NT2/D1 (cell line): ENCODE measurements around the gene NETO2.
"Not testable (repeated sequence)": the region's sequence is repeated elsewhere in the genome, so short reads cannot be mapped to it uniquely, and the experiment has no call there.

Experiments
- DNase-seq: peaks from one replicate; pipeline ENCODE4 v3.0.0-alpha.2; 2011; ENCODE audit warnings: low read depth, low spot score
- H3K27me3 ChIP-seq: 2 replicates; pipeline ENCODE4 v1.6.0; 2011; ENCODE audit warnings: mild to moderate bottlenecking; ENCODE audit not compliant: insufficient read length, insufficient read depth
- H3K36me3 ChIP-seq: 2 replicates; pipeline ENCODE4 v1.6.1; 2011; ENCODE audit warnings: mild to moderate bottlenecking, low read length, mixed read lengths; ENCODE audit not compliant: insufficient read depth, insufficient read length
- H3K4me1 ChIP-seq: 2 replicates; pipeline ENCODE4 v1.5.1; 2011; ENCODE audit not compliant: insufficient read depth, insufficient read length
- H3K4me3 ChIP-seq: 2 replicates; pipeline ENCODE4 v1.5.1; 2011; ENCODE audit warnings: low read depth; ENCODE audit not compliant: insufficient read length
- H3K9ac ChIP-seq: 2 replicates; pipeline ENCODE4 v1.6.0; 2011; ENCODE audit warnings: low read depth; ENCODE audit not compliant: insufficient read length
- H3K9me3 ChIP-seq: 2 replicates; pipeline ENCODE4 v1.5.1; 2011; ENCODE audit warnings: mild to moderate bottlenecking, low read length; ENCODE audit not compliant: insufficient read depth
- SUZ12 ChIP-seq: IDR thresholded peaks from 2 replicates; pipeline ENCODE4 v1.6.1; 2011; ENCODE audit not compliant: insufficient read length, insufficient read depth; ENCODE audit errors: extremely low read depth
- YY1 ChIP-seq: IDR thresholded peaks from 2 replicates; pipeline ENCODE4 v1.6.1; 2011; ENCODE audit not compliant: insufficient read length, insufficient read depth
- ZNF274 ChIP-seq: IDR thresholded peaks from 2 replicates; pipeline ENCODE4 v1.6.1; 2011; ENCODE audit warnings: mild to moderate bottlenecking, low read depth, low read length

The NETO2 gene

DNA sequence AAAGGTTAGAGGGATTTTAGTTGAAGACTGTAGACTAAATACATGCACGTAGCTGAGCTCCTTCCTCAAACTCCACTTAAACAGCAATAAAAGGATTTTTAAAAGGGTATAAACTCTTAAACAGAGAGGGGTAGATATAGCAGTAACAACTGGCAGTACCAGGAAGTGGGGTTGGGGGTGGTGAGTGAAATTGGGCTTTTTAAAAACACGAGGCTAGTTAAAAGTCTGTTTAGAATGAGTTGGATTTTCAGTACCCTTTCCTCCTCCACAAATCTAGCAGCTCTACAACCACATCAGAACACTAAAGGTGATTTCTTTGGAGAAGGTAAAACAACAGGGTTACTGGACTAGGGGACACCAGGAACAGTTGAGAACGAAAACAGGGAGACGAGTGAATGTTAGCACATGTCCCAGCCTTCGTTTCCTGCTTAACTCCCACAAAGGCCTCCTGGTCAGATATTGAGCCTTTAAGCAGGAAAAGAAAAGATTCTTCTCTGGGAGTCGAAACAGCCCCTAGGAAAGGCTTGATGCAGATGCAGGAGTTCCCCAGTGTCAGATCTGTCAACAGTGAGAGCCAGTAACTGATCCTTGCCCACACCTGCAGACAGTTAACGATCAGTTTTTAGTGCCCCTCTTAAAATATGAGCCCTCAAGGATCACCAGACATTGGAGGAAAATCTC lies 13.8 kb downstream of the NETO2 start:
- TF ChIP-seq SUZ12 = no peak
- TF ChIP-seq YY1 = no peak
- no peak for TF ChIP-seq ZNF274
- Histone ChIP-seq H3K4me1 (no peaks in the 10 kb centered on the region), H3K9ac (no peak overlapping the region)

DNA sequence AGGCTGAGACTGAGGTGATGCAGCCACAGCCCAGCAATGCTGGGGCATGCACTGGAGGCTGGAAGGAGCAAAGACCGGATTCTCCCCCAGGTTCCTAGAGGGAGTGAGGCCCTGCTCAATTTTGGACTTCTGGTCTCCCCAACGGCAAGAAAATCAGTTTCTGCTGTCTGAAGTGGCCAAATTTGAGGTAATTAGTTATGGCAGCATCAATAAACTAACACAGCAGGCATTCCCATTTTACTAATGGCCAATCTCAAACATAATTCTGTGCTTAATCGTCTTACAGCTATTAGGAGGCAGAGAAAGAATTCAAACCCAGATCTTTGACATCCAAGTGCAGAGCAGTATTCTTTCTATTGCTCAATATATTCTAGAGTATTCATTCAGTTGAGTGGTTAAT lies 16.2 kb downstream of the NETO2 start:
- no peak overlapping the region for H3K4me3 ChIP-seq
- H3K27me3 ChIP-seq = no peaks in the 10 kb centered on the region
- TF ChIP-seq YY1 (no peak), ZNF274 (no peak), SUZ12 (no peak)
- no peak overlapping the region for H3K9ac ChIP-seq
- H3K9me3 ChIP-seq = no peaks in the 10 kb centered on the region
- DNase-seq = no peak
- H3K4me1 ChIP-seq = no peaks in the 10 kb centered on the region
- H3K36me3 ChIP-seq = peaks cover 24% of the 10 kb centered on the region

More for the DNA sequence above, 13.8 kb downstream of the NETO2 start:
- no peak for DNase-seq
- H3K27me3 ChIP-seq = no peaks in the 10 kb centered on the region
- H3K9me3 ChIP-seq = no peaks in the 10 kb centered on the region
- H3K4me3 ChIP-seq = no peak overlapping the region
- peaks cover 25% of the 10 kb centered on the region for H3K36me3 ChIP-seq

DNA sequence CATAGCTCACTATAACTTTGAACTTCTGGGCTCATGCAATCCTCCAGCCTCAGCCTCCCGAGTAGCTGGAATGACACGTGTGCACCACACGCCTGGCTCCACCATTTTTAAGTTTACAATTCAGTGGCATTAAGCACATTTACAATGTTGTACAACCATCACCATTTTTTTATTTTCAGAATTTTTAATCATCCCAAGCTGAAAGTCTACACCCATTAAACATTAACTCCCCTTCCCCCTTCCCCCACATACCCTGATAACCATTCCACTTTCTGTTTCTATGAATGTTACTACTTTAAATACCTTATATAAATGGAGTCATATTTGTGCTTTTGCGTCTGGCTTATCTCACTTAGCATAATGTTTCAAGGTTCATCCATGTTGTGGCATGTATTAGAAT lies 18.0 kb downstream of the NETO2 start:
- H3K36me3 ChIP-seq = peaks cover 42% of the 10 kb centered on the region
- no peak overlapping the region for H3K9ac ChIP-seq
- no peak overlapping the region for H3K4me3 ChIP-seq
- H3K4me1 ChIP-seq = no peaks in the 10 kb centered on the region
- TF ChIP-seq ZNF274 (no peak), YY1 (no peak), SUZ12 (no peak)
- no peak for DNase-seq
- H3K27me3 ChIP-seq = no peaks in the 10 kb centered on the region
- no peaks in the 10 kb centered on the region for H3K9me3 ChIP-seq

DNA sequence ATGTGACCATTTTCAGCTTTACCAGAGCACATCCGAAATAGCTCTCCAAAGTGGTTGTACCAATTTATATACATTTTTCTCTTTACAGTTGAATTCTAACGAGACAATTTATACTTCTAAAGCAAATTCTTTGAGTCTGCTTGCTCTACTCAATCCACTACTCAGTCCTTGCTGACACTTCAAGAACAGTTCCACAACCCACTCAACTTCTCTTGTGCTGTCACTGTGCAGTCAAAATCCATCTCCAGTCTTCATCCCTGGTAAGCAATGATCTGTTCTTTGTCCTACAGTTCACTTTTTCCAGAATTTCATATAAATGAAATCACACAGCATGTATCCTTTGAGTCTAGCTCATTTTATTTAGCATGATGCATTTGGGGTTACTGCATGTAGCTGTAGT lies 30.6 kb downstream of the NETO2 start:
- H3K27me3 ChIP-seq = no peaks in the 10 kb centered on the region
- H3K9me3 ChIP-seq = no peaks in the 10 kb centered on the region
- H3K4me1 ChIP-seq = no peaks in the 10 kb centered on the region
- no peak for DNase-seq
- H3K36me3 ChIP-seq = peaks cover 62% of the 10 kb centered on the region
- no peak overlapping the region for H3K4me3 ChIP-seq
- no peak for TF ChIP-seq ZNF274
- TF ChIP-seq SUZ12 = no peak
- TF ChIP-seq YY1 = no peak
- no peak overlapping the region for H3K9ac ChIP-seq

DNA sequence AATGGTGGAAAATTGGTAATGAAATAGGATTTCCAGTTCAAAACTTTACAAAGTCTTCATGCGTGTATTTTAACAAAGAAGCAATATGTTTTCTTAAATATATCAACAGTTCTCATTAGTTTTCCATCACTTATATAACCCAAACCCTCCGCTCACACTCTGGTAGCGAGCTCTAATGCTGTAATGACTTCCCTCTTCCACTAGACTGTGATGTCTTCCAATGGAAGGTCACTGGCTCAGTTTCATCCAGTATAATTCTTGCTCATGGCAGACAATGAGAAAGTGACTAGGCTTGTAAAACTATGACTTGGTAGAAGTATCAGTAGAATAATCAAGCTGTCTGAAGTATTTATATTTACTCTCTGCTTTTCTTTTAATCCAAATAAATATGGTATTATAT lies 32.8 kb downstream of the NETO2 start:
- Histone ChIP-seq H3K4me1 (no peaks in the 10 kb centered on the region), H3K36me3 (peaks cover 67% of the 10 kb centered on the region), H3K9me3 (no peaks in the 10 kb centered on the region), H3K9ac (no peak overlapping the region), H3K4me3 (no peak overlapping the region), H3K27me3 (no peaks in the 10 kb centered on the region)
- TF ChIP-seq ZNF274 (no peak), YY1 (no peak)
- no peak for DNase-seq

DNA sequence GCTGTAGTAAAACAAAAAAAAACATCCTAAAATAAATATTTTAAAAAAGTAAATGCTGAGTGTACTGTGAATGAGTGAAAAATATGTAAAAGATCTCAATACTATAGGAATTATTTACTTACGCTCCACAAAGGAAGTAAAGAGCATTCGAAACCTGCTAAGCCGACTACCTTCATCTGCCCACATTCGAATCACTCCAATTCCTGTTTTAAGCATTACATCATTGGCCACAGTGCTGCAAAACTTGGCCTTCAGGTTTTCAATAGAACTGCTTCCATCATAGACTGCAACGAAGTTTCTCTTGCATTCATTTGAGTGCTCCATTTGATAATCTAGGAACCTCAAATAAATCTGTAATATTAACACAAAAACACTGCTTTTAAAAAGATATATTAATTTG lies 34.4 kb downstream of the NETO2 start:
- no peak overlapping the region for H3K4me3 ChIP-seq
- H3K9ac ChIP-seq = no peak overlapping the region
- TF ChIP-seq ZNF274 (no peak), SUZ12 (no peak), YY1 (no peak)
- DNase-seq = no peak
- H3K27me3 ChIP-seq = no peaks in the 10 kb centered on the region
- peaks cover 74% of the 10 kb centered on the region for H3K36me3 ChIP-seq
- no peaks in the 10 kb centered on the region for H3K9me3 ChIP-seq
- H3K4me1 ChIP-seq = no peaks in the 10 kb centered on the region

DNA sequence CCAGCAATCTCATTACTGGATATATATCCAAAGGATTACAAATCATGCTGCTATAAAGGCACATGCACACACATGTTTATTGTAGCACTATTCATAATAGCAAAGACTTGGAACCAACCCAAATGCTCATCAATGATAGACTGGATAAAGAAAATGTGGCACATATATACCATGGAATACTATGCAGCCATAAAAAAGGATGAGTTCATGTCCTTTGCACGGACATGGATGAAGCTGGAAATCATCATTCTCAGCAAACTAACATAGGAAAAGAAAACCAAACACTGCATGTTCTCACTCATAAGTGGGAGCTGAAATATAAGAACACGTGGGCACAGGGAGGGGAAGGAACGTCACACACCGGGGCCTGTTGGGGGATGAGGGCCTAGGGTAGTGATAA lies 40.8 kb downstream of the NETO2 start:
- DNase-seq, H3K9ac ChIP-seq, H3K27me3 ChIP-seq, H3K4me1 ChIP-seq, H3K9me3 ChIP-seq, H3K4me3 ChIP-seq: not testable (repeated sequence)
- peaks cover 37% of the 10 kb centered on the region for H3K36me3 ChIP-seq

DNA sequence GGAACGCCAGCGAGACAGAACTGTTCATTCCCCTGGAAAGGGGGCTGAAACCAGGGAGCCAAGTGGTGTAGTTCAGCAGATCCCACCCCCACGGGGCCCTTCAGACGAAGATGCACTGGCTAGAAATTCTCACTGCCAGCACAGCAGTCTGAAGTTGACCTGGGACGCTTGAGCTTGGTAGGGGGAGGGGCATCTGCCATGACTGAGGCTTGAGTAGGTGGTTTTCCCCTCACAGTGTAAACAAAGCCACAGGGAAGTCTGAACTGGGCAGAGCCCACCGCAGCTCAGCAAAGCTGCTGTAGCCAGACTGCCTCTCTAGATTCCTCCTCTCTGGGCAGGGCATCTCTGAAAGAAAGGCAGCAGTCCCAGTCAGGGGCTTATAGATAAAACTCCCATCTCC lies 46.6 kb downstream of the NETO2 start:
- peaks cover 20% of the 10 kb centered on the region for H3K36me3 ChIP-seq

More for the DNA sequence above, 46.6 kb downstream of the NETO2 start:
- not testable (repeated sequence) for H3K9ac ChIP-seq, H3K4me1 ChIP-seq, H3K9me3 ChIP-seq, H3K4me3 ChIP-seq, H3K27me3 ChIP-seq, DNase-seq
